HG02678 (cell line): Measurements from ENCODE around the gene PAFAH1B2.
"Not testable (repeated sequence)": the region's sequence is repeated elsewhere in the genome, so short reads cannot be mapped to it uniquely, and the experiment has no call there.

Source experiments
- ATAC-seq: cut with Tn5 transposase; IDR thresholded peaks from one replicate; pipeline ENCODE4 v1.9.1; 2021; ENCODE audit warnings: mild to moderate bottlenecking, moderate library complexity; ENCODE audit not compliant: unreplicated experiment

PAFAH1B2 gene

GRCh38 chr11:117127171-117127901 lies 16.8 kb upstream of the PAFAH1B2 start:
- ATAC-seq = no peak

GRCh38 chr11:117128289-117128688 lies 15.8 kb upstream of the PAFAH1B2 start:
- no peak for ATAC-seq

- ATAC-seq = not testable (repeated sequence)
These were observed 13.7 kb upstream of the PAFAH1B2 start for GRCh38 chr11:117130396-117130795.

- no peak for ATAC-seq
These were observed 13.2 kb upstream of the PAFAH1B2 start for GRCh38 chr11:117130879-117131278.

- no peak for ATAC-seq
These were observed 9.7 kb upstream of the PAFAH1B2 start for GRCh38 chr11:117134431-117134830.

GRCh38 chr11:117134979-117135378 lies 9.1 kb upstream of the PAFAH1B2 start:
- ATAC-seq = not testable (repeated sequence)

- not testable (repeated sequence) for ATAC-seq
These were observed 6.6 kb upstream of the PAFAH1B2 start for GRCh38 chr11:117137223-117138086.

GRCh38 chr11:117143390-117143789 lies 697 bp upstream of the PAFAH1B2 start:
- no peak for ATAC-seq

- peak; percentile 43 for ATAC-seq
These were observed 648 bp downstream of the PAFAH1B2 start for GRCh38 chr11:117144477-117145392.

- ATAC-seq = no peak
These were observed 1.3 kb downstream of the PAFAH1B2 start for GRCh38 chr11:117145393-117145761.

GRCh38 chr11:117146521-117146920 lies 2.4 kb downstream of the PAFAH1B2 start:
- ATAC-seq = no peak

- no peak for ATAC-seq
These were observed 8.0 kb downstream of the PAFAH1B2 start for GRCh38 chr11:117152066-117152465.

- no peak for ATAC-seq
These were observed 10.4 kb downstream of the PAFAH1B2 start for GRCh38 chr11:117154468-117154867.

- ATAC-seq = no peak
These were observed 13.4 kb downstream of the PAFAH1B2 start for GRCh38 chr11:117157507-117157906.

GRCh38 chr11:117159892-117160291 lies 15.8 kb downstream of the PAFAH1B2 start:
- no peak for ATAC-seq

- ATAC-seq = no peak
These were observed 16.7 kb downstream of the PAFAH1B2 start for GRCh38 chr11:117160826-117161225.

- no peak for ATAC-seq
These were observed 22.4 kb downstream of the PAFAH1B2 start for GRCh38 chr11:117166491-117166890.

GRCh38 chr11:117169736-117170135 lies 25.6 kb downstream of the PAFAH1B2 start:
- no peak for ATAC-seq

GRCh38 chr11:117170210-117170609 lies 26.1 kb downstream of the PAFAH1B2 start:
- no peak for ATAC-seq

- ATAC-seq = no peak
These were observed 26.9 kb downstream of the PAFAH1B2 start for GRCh38 chr11:117171007-117171403.
